Cerebellar nuclear complex (tissue), 1 donor: Measurements from ENCODE around the gene AIFM3.
A peak's percentile ranks its signal among the peaks of the same experiment; 100 is the strongest.

Source experiments
- DNase-seq, 2 experiments: peaks; one replicate each; lab custom pipeline; 2025; lab: John Stamatoyannopoulos, UW

AIFM3 gene

DNA sequence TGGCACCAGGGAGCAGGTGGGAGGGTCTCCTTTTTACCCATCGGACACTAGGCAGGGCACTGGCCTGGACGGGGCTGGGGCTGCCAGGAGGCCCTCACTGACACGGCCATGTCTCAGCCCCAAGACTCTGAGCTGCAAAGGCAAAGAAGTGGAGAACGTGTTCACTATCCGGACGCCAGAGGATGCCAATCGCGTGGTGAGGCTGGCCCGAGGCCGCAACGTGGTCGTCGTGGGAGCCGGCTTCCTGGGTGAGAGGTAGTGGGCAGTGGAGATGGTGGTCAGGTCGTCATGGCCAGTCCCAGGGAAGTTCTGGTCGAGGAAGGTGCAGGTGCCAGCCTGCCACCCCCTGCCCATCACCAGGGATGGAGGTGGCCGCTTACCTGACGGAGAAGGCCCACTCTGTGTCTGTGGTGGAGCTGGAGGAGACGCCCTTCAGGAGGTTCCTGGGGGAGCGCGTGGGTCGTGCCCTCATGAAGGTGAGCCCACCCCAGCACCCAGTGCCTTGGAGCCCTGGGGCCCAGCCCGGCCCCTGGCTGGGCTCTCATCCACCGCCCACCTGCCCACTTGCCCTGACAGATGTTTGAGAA lies 9.3 kb downstream of the AIFM3 start:
- DNase-seq = no peak

DNA sequence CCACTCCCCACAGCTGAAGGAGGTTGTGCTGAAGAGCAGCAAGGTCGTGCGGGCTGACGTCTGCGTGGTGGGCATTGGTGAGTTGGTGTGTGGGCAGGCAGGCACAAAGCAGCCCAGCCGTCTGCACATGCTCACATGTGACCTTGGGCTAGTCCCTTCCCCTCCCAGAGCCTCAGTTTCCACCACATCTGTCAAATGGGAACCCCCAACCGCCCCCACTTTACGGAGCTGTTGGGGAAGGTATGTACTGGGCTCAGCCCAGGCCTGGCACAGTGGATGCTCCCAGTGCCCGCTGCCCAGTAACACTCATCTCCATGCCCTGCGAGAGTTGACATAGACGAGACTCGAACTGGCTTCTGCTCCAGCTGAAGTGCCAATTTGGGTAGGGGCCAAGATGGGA lies 10.0 kb downstream of the AIFM3 start:
- no peak for DNase-seq

DNA sequence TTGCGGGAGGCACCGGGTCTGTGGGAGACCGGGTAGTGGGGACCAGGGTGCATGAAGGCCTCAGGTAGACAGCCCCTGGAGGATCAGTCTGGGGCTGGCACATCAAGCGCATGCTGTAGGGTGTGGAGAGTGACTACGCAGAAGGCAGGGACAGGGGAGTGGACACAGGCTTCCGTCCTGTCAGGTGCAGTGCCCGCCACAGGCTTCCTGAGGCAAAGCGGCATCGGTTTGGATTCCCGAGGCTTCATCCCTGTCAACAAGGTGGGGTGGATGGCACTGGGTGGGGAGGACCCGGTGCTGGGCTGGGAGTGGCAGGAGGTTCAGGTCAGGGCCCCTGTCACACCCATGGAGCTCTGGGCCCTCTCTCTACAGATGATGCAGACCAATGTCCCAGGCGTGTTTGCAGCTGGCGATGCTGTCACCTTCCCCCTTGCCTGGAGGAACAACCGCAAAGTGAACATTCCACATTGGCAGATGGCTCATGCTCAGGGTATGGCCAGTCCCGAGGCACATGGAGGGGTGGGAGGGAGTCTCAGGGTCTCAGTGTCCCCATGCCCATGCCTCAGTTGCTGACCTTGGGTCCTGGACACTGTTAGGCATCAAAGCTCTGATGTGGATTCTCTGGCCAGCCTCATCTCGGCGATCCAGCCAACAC lies 10.6 kb downstream of the AIFM3 start:
- no peak for DNase-seq

DNA sequence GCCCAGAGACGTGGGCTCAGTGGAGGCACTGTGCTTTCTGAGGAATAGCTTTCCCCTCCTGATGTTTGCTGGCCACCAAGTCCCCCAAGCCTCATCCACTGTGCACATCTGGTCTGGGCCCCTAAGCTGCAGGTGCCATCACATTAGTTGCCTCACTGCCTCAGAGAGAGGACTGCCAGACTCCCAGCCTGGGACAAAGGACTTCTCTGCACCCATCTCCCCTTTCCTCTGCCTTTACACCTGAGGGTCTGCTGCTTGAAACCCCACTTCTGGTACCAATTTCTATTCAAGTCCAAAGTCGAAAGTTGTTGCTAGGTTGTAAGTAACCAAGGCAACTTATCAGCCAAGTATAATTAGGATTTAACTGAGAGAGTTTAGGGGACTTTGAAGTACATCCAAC lies 11.4 kb downstream of the AIFM3 start:
- no peak for DNase-seq

DNA sequence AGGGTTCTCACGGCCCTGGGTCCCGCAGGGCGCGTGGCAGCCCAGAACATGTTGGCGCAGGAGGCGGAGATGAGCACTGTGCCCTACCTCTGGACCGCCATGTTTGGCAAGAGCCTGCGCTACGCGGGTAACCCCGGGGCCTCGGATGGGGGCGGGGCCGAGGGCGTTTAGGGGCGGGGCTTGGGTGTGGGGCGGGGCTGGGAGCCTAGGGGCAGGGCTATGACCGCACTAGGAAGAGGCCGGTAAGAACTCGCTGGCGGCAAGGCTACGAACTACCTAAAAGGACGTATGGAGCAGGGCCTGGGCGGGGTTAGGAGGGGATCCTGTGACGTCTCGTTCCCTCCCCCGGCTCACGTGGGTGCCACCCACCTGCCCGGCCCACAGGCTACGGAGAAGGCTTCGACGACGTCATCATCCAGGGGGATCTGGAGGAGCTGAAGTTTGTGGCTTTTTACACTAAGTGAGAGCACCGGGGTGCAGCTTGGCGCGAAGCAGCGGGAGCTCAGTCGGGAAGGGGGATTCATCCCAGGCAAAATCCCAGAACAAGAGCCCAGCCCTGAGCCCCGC lies 12.3 kb downstream of the AIFM3 start:
- DNase-seq = no peak

- no peak for DNase-seq
Observed at GRCh38 chr22:20979940-20980453, 12.9 kb downstream of the AIFM3 start.

- no peak for DNase-seq
Observed at GRCh38 chr22:20980523-20980922, 13.5 kb downstream of the AIFM3 start.

- DNase-seq = no peak
Observed at GRCh38 chr22:20980938-20981722, 14.1 kb downstream of the AIFM3 start.

- DNase-seq = peak in 1 of 2 experiments; percentile 55
Observed at GRCh38 chr22:20981787-20982562, 14.9 kb downstream of the AIFM3 start, which contains the start of gene LZTR1. LZTR1 (plus strand) TSS chr22:20982297; CDS start chr22:20982372, 75 bp downstream.

- DNase-seq = no peak
Observed at GRCh38 chr22:20982563-20982882, 15.5 kb downstream of the AIFM3 start.

DNA sequence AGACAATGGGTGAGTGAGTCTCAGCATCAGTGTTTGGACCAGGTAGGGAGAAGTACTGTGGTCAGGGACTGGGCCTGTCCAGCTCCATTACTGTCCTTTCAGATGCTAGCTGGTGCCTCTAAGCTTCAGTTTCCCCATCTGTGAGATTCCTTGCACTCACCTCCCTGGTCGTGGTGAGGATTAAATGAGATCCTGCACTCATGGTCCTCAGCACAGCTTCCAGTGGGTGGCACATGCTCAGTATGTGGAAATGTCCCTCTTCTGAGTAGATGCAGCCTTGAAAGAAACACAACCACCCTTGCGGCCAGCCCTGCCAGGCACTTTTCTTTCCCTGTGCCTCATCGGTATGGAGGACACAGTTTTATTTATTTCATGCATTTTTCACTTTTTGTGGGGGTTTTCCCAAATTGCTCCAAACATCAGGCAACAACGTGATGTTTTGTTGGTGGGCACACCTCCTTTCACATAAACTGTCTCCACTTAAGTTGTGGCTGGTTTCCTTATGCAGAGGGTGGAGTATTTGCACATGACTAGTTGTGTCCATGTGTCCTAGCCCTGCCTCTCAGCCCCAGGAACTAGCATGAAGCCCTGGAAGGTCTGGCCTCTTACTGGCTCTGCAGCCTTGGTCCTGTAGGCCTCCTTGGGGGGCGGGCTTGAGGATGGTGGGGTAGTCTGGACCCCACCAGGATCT lies 16.2 kb downstream of the AIFM3 start:
- no peak for DNase-seq

- no peak for DNase-seq
Observed at GRCh38 chr22:20985720-20986119, 18.7 kb downstream of the AIFM3 start.

DNA sequence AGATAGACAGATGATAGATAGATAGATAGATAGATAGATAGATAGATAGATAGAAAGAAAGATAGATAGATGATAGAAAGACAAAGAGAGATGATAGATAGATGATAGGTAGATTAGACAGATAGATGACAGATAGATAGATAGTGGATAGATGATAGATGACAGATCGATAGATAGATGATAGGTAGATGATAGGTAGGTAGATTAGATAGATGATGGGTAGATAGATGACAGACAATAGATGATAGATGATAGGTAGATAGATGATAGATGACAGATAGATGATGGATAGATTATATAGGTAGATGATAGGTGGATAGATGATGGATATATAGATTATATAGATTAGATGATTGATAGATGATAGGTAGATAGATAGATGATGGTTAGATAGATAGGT lies 19.3 kb downstream of the AIFM3 start:
- DNase-seq = no peak

- no peak for DNase-seq
Observed at GRCh38 chr22:20987375-20987774, 20.3 kb downstream of the AIFM3 start.

GRCh38 chr22:20988573-20989322 lies 21.7 kb downstream of the AIFM3 start:
- DNase-seq = no peak

GRCh38 chr22:20989323-20990138 lies 22.5 kb downstream of the AIFM3 start:
- DNase-seq = no peak

DNA sequence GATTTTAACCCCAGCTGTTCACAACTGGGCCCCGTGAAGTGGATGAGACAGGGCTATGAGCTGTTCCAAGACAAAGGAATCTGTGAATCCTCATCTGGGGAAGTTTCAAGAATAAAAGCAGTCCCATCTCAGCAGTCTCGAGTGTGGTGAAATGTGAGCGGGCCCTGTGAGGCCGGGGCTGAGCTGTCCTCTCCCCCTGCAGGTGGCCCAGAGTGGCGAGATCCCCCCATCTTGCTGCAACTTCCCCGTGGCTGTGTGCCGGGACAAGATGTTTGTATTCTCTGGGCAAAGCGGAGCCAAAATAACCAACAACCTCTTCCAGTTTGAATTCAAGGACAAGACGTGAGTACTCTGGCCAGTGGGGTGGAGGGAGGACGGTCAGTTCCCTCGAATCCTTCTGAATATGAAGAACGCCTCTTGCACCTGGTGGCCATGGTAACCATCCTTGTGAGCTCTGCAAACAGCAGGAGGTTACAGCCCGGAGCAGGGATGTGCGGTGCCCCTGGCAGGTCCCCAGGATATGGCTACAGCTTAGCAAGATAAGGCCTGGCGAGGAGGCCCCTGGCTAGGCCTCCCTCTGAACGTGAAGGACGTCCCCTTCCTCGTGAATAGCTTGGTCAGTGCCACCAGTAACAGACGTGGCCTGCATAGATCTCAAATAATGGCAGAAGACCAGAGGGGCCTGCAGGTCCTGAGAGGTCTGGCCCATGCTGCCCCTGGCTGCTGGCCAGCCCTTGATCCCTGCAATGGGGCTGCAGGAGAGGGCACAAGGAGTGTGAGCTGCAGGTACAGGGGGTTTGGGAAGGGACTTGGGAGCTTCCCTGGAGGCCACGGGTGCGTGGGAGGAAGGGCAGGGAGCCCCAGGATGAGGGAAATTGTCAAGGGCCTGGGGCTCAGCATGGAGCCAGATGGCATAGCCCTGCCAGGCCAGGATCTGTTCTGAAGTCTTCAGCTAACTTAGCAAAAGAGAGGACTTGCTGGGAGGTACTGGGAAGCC lies 23.4 kb downstream of the AIFM3 start:
- DNase-seq = no peak

DNA sequence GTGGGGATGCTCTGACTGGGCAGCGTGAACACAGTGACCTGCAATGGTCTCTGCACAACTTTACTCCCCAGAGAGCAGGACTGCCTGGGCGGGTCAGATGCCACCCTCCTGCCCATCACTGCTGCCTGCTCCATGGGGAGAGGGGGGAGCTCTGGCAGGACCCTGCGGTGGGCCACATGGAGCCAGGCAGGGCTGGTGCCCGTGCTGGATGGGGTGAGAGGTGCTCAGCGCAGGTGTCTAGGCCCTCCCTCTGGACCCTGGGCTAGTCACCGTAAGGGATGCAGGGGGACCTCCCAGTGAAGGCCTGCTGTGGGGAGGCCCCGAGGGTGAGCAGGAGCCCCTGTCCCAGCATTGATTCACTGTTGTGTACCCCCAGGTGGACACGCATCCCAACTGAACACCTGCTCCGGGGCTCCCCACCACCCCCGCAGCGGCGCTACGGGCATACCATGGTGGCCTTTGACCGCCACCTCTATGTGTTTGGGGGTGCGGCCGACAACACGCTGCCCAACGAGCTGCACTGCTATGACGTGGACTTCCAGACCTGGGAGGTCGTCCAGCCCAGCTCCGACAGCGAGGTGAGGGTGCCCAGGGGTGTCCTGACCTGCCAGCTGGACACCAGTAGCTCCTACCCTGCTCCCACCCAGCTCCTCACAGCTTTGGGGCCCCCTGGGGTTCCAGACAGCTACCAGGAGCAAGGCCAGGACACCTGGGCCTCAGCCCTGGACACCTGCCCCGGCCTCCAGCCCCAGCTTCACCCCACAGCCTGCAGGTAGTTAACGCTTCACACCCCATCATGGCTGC lies 24.4 kb downstream of the AIFM3 start:
- no peak for DNase-seq
